Stomach smooth muscle (tissue), 2 donors: ENCODE results near the gene RGR.

Source experiments
- H3K27ac ChIP-seq: one replicate; pipeline ENCODE4 v1.7.0; 2013; ENCODE audit warnings: mild to moderate bottlenecking, low read length, inconsistent platforms
- H3K27me3 ChIP-seq, 2 donors: one replicate each; pipeline ENCODE4 v1.7.0; 2013; ENCODE audit warnings: low read length in 2 of 2; ENCODE audit not compliant: insufficient read depth in 2 of 2, control insufficient read depth in 1 of 2
- H3K36me3 ChIP-seq, 2 donors: one replicate each; pipeline ENCODE4 v1.7.0; 2013; ENCODE audit warnings: low read length in 2 of 2; ENCODE audit not compliant: control insufficient read depth in 2 of 2, insufficient read depth in 2 of 2
- H3K4me1 ChIP-seq: one replicate; pipeline ENCODE4 v1.7.0; 2013; ENCODE audit warnings: low read length; ENCODE audit not compliant: control insufficient read depth, insufficient read depth
- H3K4me3 ChIP-seq, 2 donors: one replicate each; pipeline ENCODE4 v1.7.0; 2013; ENCODE audit warnings: low read length in 2 of 2
- H3K9ac ChIP-seq, 2 donors: one replicate each; pipeline ENCODE4 v1.7.0; 2013; ENCODE audit warnings: low read length in 2 of 2, mild to moderate bottlenecking in 1 of 2
- H3K9me3 ChIP-seq, 2 donors: one replicate each; pipeline ENCODE4 v1.7.0; 2013; ENCODE audit warnings: low read length in 2 of 2; ENCODE audit not compliant: control insufficient read depth in 2 of 2
- donor health status: healthy.
- donor health status: Pancreatic carcinoma.

The RGR gene, protein sequence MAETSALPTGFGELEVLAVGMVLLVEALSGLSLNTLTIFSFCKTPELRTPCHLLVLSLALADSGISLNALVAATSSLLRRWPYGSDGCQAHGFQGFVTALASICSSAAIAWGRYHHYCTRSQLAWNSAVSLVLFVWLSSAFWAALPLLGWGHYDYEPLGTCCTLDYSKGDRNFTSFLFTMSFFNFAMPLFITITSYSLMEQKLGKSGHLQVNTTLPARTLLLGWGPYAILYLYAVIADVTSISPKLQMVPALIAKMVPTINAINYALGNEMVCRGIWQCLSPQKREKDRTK

GRCh38 chr10:84244651-84245270, at the start of gene RGR:
Gene RGR, plus strand, starts transcription at chr10:84245053. Its CDS starts 38 bp downstream, at chr10:84245091.
- H3K4me1 ChIP-seq: peaks cover 3% of the 10 kb centered on the region
- no peak within 1 kb of the TSS for H3K9ac ChIP-seq
- peaks cover 0 to 3% of the 10 kb centered on the region in 2 donors for H3K27me3 ChIP-seq
- H3K36me3 ChIP-seq: no peaks in the 10 kb centered on the region
- no peaks in the 10 kb centered on the region for H3K9me3 ChIP-seq
- H3K27ac ChIP-seq: no peak within 1 kb of the TSS
- no peak within 1 kb of the TSS for H3K4me3 ChIP-seq

DNA sequence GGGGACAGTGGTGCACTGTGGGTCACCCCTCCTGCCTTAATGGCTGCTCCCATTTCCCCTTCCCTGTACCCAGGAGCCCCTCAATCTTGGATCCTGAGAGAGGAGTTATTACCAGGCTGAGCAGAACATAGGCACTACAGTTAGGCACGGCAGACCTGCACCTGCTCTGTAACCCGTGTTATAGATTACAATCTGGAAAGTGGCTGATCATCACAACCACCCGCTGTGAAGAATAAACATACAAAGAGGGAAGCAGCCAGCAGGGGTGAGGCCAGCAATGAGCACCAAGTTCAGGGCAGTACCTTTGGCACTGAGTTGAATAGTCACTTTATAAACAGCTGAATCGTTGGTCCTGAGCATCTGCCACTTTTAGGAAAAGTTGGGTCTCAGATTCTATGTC, 48.8 kb upstream of the RGR start:
- Histone ChIP-seq H3K9ac (no peak overlapping the region), H3K4me1 (peaks cover 32% of the 10 kb centered on the region), H3K27me3 (peaks cover 25 to 32% of the 10 kb centered on the region in 2 donors), H3K27ac (no peak overlapping the region), H3K9me3 (no peaks in the 10 kb centered on the region), H3K36me3 (no peaks in the 10 kb centered on the region), H3K4me3 (no peak overlapping the region)

DNA sequence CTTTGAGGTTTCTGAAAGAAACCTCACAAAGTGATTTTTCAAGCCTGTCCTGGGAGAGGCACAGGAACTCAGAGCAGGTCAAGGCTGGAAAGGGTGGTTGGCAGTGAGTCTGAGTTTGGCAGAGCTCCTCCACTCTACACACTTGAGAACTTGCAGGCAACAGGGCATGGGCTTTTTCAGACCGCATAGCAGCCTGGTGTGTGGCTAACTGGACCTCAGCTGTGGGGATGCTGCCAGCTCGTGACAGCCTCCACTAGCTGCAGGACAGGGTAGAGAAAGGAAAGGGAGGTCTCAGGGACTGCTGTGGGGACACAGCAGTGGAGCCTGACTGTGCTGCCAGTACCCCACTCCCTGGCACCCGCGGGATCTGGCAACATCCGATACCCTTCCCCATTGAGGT, 47.9 kb upstream of the RGR start:
- H3K27ac ChIP-seq: no peak overlapping the region
- H3K4me1 ChIP-seq: peaks cover 32% of the 10 kb centered on the region
- no peak overlapping the region for H3K4me3 ChIP-seq
- H3K36me3 ChIP-seq: no peaks in the 10 kb centered on the region
- no peaks in the 10 kb centered on the region for H3K9me3 ChIP-seq
- no peak overlapping the region for H3K9ac ChIP-seq
- H3K27me3 ChIP-seq: peaks cover 24 to 25% of the 10 kb centered on the region in 2 donors

DNA sequence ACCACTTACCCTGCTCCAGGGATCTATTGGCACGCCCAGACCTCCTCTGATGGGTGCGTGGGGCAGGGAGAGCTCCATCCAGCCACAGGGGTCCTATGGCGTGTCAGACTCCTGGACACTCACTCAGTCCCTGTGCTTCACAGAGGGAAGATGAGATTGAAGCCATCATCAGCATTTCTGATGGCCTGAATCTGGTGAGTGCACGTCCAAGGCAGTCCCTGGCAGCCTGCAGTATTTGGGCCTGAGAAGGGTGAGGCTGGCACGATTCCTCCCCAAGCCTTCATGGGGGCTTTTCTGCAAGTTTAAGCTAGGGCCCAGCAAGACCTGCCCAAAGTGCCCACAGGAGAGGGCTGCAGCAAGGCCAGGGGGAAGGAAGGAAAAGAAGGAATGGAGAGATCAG, 47.2 kb upstream of the RGR start:
- Histone ChIP-seq H3K4me3 (no peak overlapping the region), H3K36me3 (no peaks in the 10 kb centered on the region), H3K4me1 (peaks cover 32% of the 10 kb centered on the region), H3K9ac (no peak overlapping the region), H3K9me3 (no peaks in the 10 kb centered on the region), H3K27me3 (peaks cover 24 to 25% of the 10 kb centered on the region in 2 donors), H3K27ac (no peak overlapping the region)

GRCh38 chr10:84198206-84198915, 46.5 kb upstream of the RGR start:
- Histone ChIP-seq H3K36me3 (no peaks in the 10 kb centered on the region), H3K27ac (no peak overlapping the region), H3K9ac (no peak overlapping the region), H3K4me1 (peaks cover 32% of the 10 kb centered on the region), H3K9me3 (no peaks in the 10 kb centered on the region), H3K4me3 (no peak overlapping the region), H3K27me3 (peaks cover 21 to 23% of the 10 kb centered on the region in 2 donors)

DNA sequence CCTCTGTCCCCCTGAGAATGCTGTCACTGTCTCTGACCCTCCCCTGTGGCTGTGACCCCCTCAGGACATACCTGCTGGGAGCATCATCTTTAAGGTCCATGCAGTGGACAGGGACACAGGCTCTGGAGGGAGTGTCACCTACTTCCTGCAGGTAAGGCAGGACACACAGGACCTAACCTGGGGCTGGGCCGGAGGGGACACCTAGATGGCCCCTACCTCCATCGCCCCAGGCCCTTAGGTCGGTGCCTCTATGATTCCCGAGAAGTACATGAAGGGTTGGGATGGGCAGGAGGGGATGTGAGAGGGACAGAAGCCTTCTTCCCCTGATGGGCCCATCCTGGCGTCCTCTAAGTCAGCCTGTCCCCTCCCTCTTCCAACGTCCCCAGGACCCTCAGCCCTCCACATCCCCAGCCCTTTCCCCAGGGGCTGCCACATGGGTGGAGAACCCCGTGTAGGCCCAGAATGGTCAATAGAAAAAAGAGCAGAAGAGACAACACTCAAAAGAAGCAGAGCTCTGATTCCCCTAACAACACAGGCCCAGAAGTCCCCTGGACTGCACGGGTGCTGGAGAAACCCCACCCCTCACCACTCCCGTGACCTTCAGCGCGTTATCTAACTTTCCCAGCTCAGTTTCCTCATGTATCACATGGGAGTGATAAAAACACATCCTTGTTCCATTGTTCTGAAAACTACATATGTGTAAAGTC, 44.2 kb upstream of the RGR start:
- Histone ChIP-seq H3K9me3 (no peaks in the 10 kb centered on the region), H3K4me3 (no peak overlapping the region), H3K9ac (no peak overlapping the region), H3K4me1 (peaks cover 20% of the 10 kb centered on the region), H3K36me3 (no peaks in the 10 kb centered on the region), H3K27ac (no peak overlapping the region), H3K27me3 (peaks cover under 1 to 6% of the 10 kb centered on the region in 2 donors)

DNA sequence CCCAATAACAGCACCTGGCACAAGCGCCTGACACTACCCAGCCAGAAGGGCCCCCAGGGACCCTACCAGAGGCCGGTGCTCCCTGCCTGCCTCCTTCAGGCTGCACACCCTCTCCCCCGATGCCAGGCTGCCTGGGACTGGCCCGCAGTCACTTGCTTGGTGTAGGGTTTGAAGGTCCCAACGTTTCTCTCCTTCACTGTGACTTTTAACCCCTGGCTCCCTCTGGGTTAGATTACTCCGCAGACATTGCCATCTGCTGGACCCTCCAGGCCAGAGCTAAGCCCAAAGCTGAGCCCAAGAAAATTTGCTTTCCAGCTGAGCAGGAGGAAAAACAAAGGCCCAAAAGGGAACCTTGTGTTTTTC, 43.6 kb upstream of the RGR start:
- Histone ChIP-seq H3K4me3 (no peak overlapping the region), H3K36me3 (no peaks in the 10 kb centered on the region), H3K9me3 (no peaks in the 10 kb centered on the region), H3K27me3 (peaks cover 0 to 2% of the 10 kb centered on the region in 2 donors), H3K27ac (no peak overlapping the region), H3K4me1 (peaks cover 14% of the 10 kb centered on the region), H3K9ac (no peak overlapping the region)

- Histone ChIP-seq H3K9me3 (no peaks in the 10 kb centered on the region), H3K9ac (no peak overlapping the region), H3K4me3 (no peak overlapping the region), H3K27ac (no peak overlapping the region), H3K36me3 (no peaks in the 10 kb centered on the region), H3K4me1 (peaks cover 11% of the 10 kb centered on the region), H3K27me3 (peaks cover under 1 to 2% of the 10 kb centered on the region in 2 donors)
Observed at GRCh38 chr10:84201682-84202081, 43.2 kb upstream of the RGR start.

DNA sequence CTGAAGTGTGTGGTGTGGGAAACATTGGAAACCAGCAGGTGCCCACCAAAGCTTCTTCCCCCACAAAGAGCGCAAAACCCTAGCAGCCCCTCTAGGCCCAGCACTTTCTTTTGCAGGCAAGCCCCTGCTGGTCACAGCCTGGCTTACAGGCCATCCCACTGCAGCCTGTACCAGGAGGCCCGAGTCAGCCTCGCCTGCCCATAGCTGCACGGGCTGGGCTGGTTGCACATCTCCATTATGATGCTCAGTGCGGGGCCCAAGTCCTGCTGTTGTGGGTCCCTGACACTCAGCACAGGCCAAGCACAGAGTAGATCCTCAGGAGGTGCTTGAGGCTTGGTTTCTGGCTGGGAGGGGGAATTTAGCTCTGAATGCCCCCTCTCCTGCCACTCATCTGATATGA, 42.5 kb upstream of the RGR start:
- Histone ChIP-seq H3K36me3 (no peaks in the 10 kb centered on the region), H3K9ac (no peak overlapping the region)

DNA sequence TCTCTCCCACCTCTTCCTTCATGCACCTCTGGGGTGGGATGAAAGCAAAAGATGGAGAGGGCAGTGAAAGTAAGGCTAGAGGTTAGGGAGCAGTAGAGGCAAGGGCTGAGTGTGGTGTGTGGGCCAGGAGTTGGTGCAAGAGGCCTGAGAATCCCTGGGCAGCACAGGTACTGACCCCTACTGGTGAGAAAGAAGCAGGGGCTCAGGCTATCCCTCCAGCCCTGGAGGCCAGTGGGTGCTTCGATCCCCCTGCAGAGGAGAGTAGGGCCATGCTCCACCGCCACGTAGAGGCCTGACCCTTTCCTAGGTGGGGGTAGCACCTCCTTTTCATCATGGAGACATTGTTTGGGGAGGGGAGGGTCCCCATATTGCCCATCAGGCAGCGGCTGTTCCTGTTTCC, 40.7 kb upstream of the RGR start:
- H3K27me3 ChIP-seq: peaks cover 3 to 12% of the 10 kb centered on the region in 2 donors

More for the DNA sequence above, 42.5 kb upstream of the RGR start:
- no peak overlapping the region for H3K27ac ChIP-seq
- H3K4me1 ChIP-seq: peaks cover 4% of the 10 kb centered on the region
- H3K4me3 ChIP-seq: no peak overlapping the region
- H3K9me3 ChIP-seq: no peaks in the 10 kb centered on the region
- peaks cover 3 to 5% of the 10 kb centered on the region in 2 donors for H3K27me3 ChIP-seq

More for the DNA sequence above, 40.7 kb upstream of the RGR start:
- Histone ChIP-seq H3K4me1 (no peaks in the 10 kb centered on the region), H3K9me3 (no peaks in the 10 kb centered on the region), H3K9ac (no peak overlapping the region), H3K4me3 (no peak overlapping the region), H3K27ac (no peak overlapping the region), H3K36me3 (no peaks in the 10 kb centered on the region)
